Activated CD8-positive, alpha-beta memory T cell treated with anti-CD3 and anti-CD28 coated beads, Interleukin-2, amount 10 ng/mL, durations not matched to agents 7 days and 5 days (primary cell): Measurements from ENCODE around the gene IMPA2. TPM values are rescaled to one million over a fixed set of nuclear protein-coding genes. Genes with fewer than 3 reads are reported as not detected.
"Not testable (repeated sequence)": the region's sequence is repeated elsewhere in the genome, so short reads cannot be mapped to it uniquely, and the experiment has no call there.

Experiments used
- ATAC-seq: fragments of 150-1000 bp; cut with Tn5 transposase; one replicate; pipeline ENCODE4 v1.10.0; 2021; ENCODE audit warnings: moderate library complexity
- CTCF ChIA-PET: fragments of 350-600 bp; sonication (Branson Sonifier 250); formaldehyde crosslinking; loops from one replicate; lab custom pipeline; 2021; ENCODE audit warnings: antibody characterized with exemption; lab: Charles Lee
- DNase-seq: peaks from one replicate; pipeline ENCODE4 v3.0.0-alpha.2; 2020
- H3K27ac Mint-ChIP-seq: one replicate; pipeline ENCODE4 v1.8.0; 2021; ENCODE audit warnings: mild to moderate bottlenecking, mixed read lengths
- H3K27me3 Mint-ChIP-seq: one replicate; pipeline ENCODE4 v1.8.0; 2021; ENCODE audit warnings: mixed read lengths
- H3K36me3 Mint-ChIP-seq: one replicate; pipeline ENCODE4 v1.8.0; 2021; ENCODE audit warnings: mild to moderate bottlenecking, mixed read lengths
- H3K4me1 Mint-ChIP-seq: one replicate; pipeline ENCODE4 v1.8.0; 2021; ENCODE audit warnings: mixed read lengths
- H3K4me3 Mint-ChIP-seq: one replicate; pipeline ENCODE4 v1.8.0; 2021; ENCODE audit warnings: mild to moderate bottlenecking, moderate library complexity, mixed read lengths
- H3K9me3 Mint-ChIP-seq: one replicate; pipeline ENCODE4 v1.8.0; 2022; ENCODE audit warnings: low read depth, mixed read lengths
- total RNA-seq, 2 experiments: library from RNA; stranded (reverse); gene quantifications; one replicate each; pipeline ENCODE4 v1.2.3, GENCODE V29; 2021

IMPA2 gene
- total RNA-seq, 2 experiments from 2014 or later = 14.1 to 19.1 TPM

DNA sequence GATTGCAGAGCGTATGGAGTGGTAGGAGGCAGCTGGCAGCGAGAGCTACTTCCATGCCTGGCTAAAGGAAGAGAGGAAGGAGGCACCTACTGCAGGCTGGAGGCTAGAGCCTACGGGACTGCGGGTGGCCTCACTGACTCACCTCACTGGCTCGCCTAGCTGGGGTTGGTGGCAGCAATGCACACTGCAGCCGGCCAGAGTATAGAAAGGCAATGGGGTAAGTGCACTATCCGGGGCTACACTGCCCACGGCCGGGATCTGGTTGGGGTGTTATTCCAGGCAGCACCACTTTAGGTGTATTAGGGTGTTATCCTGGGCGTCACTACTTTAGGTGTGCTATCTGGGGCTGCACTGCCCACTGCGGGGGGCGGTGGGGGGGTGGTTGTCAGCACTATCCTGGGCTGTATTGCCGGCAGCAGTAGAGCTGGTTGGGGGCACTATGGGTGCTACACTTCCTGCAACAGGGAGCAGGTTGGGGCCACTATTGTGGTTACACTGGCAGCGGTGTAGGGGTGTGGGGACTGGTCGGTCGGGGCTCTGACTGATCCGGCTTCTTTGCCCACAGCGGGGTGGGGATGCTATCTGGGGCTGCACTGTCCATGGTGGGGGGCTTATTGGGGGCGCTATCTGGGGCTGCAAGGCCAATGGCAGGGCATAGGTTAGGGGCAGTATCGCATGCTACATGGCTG is 79.0 kb downstream of the IMPA2 start:
- DNase-seq (no peak), ATAC-seq (no peak)
- Mint-ChIP-seq H3K27me3 (peaks cover 4% of the 10 kb centered on the region), H3K9me3 (no peaks in the 10 kb centered on the region), H3K4me1 (no peaks in the 10 kb centered on the region), H3K4me3 (no peak overlapping the region), H3K27ac (no peak overlapping the region), H3K36me3 (no peaks in the 10 kb centered on the region)
- CTCF ChIA-PET = no interaction called here

DNA sequence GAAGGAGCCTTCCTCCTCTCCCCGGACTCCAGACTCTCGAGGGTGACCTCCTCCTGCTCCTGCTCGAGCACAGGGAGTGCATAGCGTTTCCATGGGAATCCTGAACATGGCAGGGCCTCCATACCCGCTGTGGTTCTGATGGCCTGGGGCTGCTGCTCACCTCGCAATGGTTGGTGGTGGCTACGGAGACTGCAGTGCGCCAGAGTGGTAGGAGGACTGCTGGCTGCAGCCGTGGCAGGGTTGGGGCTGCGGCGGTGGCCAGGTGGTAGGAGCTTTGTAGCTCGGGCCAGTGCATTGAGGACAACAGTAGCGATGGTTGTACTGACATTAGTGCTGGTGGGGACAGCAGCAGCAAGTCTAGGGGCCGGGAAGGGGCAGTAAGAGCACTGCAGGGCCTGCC is 80.4 kb downstream of the IMPA2 start:
- Mint-ChIP-seq H3K36me3 (no peaks in the 10 kb centered on the region), H3K4me1 (no peaks in the 10 kb centered on the region), H3K27ac (no peak overlapping the region), H3K27me3 (peaks cover 4% of the 10 kb centered on the region), H3K4me3 (no peak overlapping the region), H3K9me3 (no peaks in the 10 kb centered on the region)
- DNase-seq = peak; percentile 33
- ATAC-seq = no peak
- CTCF ChIA-PET = no interaction called here

DNA sequence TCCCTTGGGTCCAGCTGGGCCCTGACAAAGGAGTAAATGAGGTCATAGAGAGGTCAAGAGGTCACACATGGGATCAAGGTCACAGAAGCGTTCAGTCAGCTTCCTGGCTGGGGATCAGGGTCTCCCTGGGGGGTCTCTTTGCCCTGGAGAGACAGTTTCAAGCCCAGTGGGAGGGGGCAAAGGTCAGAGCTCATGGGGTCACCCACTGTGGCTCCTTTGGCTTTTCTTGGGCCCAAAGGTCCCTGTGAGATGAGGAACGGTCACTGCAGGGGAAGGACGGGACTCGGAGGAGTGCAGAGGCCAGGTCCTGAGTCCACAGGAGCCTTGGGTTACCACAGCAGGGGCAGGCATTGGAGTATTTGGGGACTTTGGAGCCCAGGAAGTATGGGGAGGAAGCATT is 81.7 kb downstream of the IMPA2 start:
- Mint-ChIP-seq H3K27ac (no peak overlapping the region), H3K9me3 (no peaks in the 10 kb centered on the region), H3K36me3 (no peaks in the 10 kb centered on the region), H3K4me1 (no peaks in the 10 kb centered on the region), H3K27me3 (peaks cover under 1% of the 10 kb centered on the region), H3K4me3 (no peak overlapping the region)
- no peak for DNase-seq
- CTCF ChIA-PET = no interaction called here
- ATAC-seq = no peak

DNA sequence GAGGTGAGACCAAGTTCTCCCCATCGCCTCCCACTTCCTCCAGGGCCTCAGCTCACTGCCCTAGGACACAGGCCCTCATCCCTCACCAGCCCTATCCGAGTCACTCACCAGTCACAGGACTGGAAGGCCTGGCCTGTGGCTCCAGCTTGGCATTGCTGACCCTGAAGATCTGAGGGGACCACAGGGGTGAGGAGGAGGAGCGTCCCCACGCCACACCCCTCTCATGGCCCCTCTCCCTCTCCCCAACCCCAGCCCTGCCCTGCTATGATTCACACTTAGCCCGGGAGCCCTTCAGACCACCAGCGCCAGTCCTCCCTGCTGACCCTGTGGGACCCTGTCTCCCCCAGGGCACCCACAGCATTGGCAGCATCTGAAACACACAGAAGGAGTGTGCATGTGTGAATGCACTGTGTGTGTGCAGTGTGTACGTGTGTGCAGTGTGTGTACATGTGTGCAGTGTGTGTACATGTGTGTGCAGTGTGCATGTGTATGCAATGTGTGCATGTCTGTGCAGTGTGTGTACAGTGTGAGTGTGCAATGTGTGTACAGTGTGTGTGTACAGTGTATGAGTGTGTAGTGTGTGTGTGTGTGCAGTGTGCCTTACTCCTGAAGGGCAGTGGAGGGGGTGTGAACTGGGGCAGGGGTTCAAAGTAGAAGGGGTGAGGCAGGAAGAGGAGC is 82.9 kb downstream of the IMPA2 start:
- no peak for DNase-seq
- H3K36me3 Mint-ChIP-seq = no peaks in the 10 kb centered on the region
- CTCF ChIA-PET = no interaction called here
- no peaks in the 10 kb centered on the region for H3K4me1 Mint-ChIP-seq
- no peaks in the 10 kb centered on the region for H3K9me3 Mint-ChIP-seq
- no peak for ATAC-seq
- H3K27me3 Mint-ChIP-seq = peaks cover 7% of the 10 kb centered on the region
- no peak overlapping the region for H3K27ac Mint-ChIP-seq
- H3K4me3 Mint-ChIP-seq = no peak overlapping the region

DNA sequence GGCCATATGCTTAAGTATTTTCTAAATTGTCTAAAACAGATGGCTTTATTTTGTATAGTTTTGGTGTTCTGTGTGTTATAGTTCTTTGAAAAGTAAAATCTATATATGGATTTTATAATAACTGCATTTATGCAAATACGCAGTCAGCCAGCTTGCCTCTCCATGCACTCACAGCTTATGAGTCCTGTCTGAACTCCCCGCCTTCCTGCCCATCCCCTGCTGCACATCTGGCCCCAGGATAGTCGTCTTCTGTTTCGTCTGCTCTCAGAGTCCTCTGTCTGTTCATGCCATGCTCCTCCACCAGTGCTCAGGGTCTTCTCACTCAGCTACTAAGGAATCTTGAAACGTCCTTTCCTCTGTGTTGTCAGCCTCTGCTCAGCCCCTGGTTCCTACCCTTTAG is 84.1 kb downstream of the IMPA2 start:
- CTCF ChIA-PET = no interaction called here
- H3K4me1 Mint-ChIP-seq = no peaks in the 10 kb centered on the region
- no peak for DNase-seq
- no peak overlapping the region for H3K27ac Mint-ChIP-seq
- H3K36me3 Mint-ChIP-seq = no peaks in the 10 kb centered on the region
- H3K9me3 Mint-ChIP-seq = no peaks in the 10 kb centered on the region
- no peak overlapping the region for H3K4me3 Mint-ChIP-seq
- H3K27me3 Mint-ChIP-seq = peaks cover 10% of the 10 kb centered on the region
- ATAC-seq = no peak

DNA sequence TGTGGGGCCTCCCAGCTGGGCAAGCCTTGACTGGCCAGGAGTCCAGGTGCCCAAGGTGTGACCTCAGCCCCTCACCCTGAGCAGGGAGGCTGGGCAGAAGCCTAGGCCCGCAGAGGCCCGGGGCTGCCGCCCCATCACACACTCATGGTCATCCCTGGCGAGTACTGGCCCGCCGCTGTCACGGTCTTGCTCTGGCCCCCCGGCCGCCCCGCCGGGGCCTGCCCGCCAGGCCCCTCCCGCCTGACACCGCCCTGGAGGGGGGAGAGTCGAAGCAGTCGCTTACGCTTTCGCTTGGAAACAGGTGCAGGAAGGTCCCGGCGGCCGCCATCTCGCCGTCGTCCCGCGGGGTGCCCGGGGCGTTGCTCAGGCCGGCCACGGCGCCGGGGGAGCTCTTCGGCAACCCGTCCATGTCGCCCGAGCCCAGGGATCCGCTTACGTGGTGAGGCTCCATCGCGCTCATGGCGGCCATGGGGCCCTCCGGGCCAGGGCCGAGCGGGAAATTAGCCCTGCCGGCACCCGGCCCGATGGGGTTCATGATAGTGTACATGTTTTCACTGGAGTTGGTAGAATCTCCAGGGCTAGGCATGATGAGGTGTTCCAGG is 85.7 kb downstream of the IMPA2 start:
- Mint-ChIP-seq H3K27me3 (peaks cover 14% of the 10 kb centered on the region), H3K4me3 (no peak overlapping the region), H3K9me3 (no peaks in the 10 kb centered on the region), H3K36me3 (no peaks in the 10 kb centered on the region), H3K4me1 (no peaks in the 10 kb centered on the region), H3K27ac (no peak overlapping the region)
- CTCF ChIA-PET = no interaction called here
- no peak for DNase-seq
- ATAC-seq = no peak

DNA sequence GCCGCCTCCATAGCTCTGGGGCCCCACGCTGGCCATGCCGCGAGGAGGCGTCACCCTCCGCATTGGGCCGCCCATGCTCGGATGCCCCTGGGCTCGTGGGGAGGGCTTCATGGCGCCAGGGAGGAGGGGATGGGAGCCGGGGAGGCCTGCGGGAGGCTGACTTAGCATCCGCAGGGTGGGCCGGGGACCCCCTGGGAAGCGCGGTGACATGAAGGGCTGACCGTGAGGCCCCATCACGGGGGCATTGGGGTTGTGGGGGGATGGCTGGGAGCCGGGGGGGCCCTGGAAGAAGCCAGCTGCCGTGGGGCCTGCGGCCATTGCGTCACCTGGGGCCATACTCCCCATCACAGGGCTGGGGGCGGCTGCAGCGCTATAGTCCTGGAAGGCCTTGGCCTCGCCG is 86.4 kb downstream of the IMPA2 start:
- Mint-ChIP-seq H3K27me3 (peaks cover 16% of the 10 kb centered on the region), H3K9me3 (no peaks in the 10 kb centered on the region), H3K4me1 (no peaks in the 10 kb centered on the region), H3K36me3 (no peaks in the 10 kb centered on the region), H3K27ac (no peak overlapping the region), H3K4me3 (no peak overlapping the region)
- ATAC-seq = no peak
- CTCF ChIA-PET = no interaction called here
- no peak for DNase-seq

DNA sequence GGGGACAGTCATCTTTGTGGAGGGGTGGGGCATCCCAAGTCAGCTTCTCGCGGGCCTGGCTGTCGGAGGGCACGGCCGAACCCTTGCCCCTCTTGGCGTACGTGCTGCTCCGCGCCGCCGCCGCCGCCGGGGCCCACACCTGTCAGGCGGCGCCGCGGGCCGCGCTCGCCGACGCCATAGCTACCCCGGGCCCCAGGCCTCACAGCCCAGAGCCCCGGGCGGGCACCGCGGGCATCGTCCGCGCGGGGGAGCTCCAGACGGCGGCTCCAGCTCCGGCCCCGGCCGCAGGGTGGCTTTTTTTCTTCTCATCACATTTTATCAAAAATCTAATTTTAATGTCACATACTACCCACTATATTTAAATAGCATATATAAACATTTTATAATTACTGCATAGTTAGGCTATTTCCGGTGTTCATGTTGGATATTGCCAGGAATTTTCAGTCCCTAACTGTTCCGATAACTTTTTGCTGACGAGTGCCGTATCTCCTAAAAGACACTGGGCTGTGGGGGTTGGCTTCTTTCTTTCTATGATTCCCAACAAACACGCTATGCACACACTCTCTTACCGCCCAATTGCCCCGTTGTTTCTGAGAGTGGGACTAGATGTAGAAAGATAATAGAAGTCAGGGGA is 87.1 kb downstream of the IMPA2 start:
- ATAC-seq, CTCF ChIA-PET, H3K27ac Mint-ChIP-seq, H3K36me3 Mint-ChIP-seq, H3K9me3 Mint-ChIP-seq, DNase-seq, H3K4me1 Mint-ChIP-seq, H3K4me3 Mint-ChIP-seq: not testable (repeated sequence)
- peaks cover 19% of the 10 kb centered on the region for H3K27me3 Mint-ChIP-seq

DNA sequence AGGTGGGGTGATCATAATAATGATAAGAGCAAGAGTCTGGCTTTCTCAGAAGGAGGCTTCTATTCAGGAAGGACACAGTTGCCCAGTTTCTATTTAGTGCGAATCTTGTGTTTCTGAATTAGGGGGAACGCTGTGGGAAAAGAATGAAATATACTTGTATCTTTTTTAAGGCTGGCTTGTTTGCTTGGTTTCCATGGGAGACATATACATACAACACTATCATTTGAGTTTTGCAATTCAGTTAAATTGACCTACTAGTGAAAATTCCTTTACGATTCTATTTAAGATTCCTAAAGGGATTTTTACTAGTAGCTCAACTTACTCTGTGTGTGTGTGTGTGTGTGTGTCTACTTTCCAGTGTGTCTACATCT is 87.6 kb downstream of the IMPA2 start:
- DNase-seq = no peak
- H3K4me3 Mint-ChIP-seq = no peak overlapping the region
- H3K36me3 Mint-ChIP-seq = no peaks in the 10 kb centered on the region
- ATAC-seq = no peak
- H3K9me3 Mint-ChIP-seq = no peaks in the 10 kb centered on the region
- H3K27ac Mint-ChIP-seq = no peak overlapping the region
- no peaks in the 10 kb centered on the region for H3K4me1 Mint-ChIP-seq
- H3K27me3 Mint-ChIP-seq = peaks cover 23% of the 10 kb centered on the region
- CTCF ChIA-PET = no interaction called here

DNA sequence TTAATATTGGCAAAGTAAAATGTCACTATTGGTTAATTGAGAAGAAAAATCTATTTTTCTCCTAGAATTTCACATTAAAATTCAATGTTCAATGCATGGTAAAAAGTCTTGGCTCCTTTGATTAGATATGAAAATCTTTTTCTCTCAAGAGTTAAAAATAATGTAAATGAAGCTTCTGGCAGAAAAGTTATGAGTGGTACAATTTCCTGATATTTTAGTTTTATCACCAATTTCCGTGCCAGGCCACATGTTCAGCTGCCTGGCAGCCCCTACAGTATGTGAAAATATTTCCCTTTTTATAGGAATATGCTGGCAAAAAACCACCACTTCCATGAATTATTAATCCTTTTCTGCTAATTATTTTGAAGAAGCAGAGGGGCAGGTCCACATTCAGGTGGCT is 89.8 kb downstream of the IMPA2 start:
- H3K9me3 Mint-ChIP-seq, DNase-seq, H3K27ac Mint-ChIP-seq, ATAC-seq, H3K4me3 Mint-ChIP-seq, H3K36me3 Mint-ChIP-seq, CTCF ChIA-PET, H3K4me1 Mint-ChIP-seq: not testable (repeated sequence)
- peaks cover 41% of the 10 kb centered on the region for H3K27me3 Mint-ChIP-seq

- H3K4me3 Mint-ChIP-seq = no peak overlapping the region
- H3K27me3 Mint-ChIP-seq = peaks cover 52% of the 10 kb centered on the region
- CTCF ChIA-PET = no interaction called here
- no peaks in the 10 kb centered on the region for H3K9me3 Mint-ChIP-seq
- no peak for DNase-seq
- H3K36me3 Mint-ChIP-seq = no peaks in the 10 kb centered on the region
- H3K4me1 Mint-ChIP-seq = no peaks in the 10 kb centered on the region
- no peak for ATAC-seq
- H3K27ac Mint-ChIP-seq = no peak overlapping the region
These were observed 91.7 kb downstream of the IMPA2 start for GRCh38 chr18:12072996-12073395.

GRCh38 chr18:12074736-12075135 is 93.4 kb downstream of the IMPA2 start:
- Mint-ChIP-seq H3K27me3 (peaks cover 50% of the 10 kb centered on the region), H3K27ac (no peak overlapping the region), H3K4me3 (no peak overlapping the region), H3K9me3 (no peaks in the 10 kb centered on the region), H3K4me1 (no peaks in the 10 kb centered on the region), H3K36me3 (no peaks in the 10 kb centered on the region)
- CTCF ChIA-PET = no interaction called here
- DNase-seq = no peak
- no peak for ATAC-seq

DNA sequence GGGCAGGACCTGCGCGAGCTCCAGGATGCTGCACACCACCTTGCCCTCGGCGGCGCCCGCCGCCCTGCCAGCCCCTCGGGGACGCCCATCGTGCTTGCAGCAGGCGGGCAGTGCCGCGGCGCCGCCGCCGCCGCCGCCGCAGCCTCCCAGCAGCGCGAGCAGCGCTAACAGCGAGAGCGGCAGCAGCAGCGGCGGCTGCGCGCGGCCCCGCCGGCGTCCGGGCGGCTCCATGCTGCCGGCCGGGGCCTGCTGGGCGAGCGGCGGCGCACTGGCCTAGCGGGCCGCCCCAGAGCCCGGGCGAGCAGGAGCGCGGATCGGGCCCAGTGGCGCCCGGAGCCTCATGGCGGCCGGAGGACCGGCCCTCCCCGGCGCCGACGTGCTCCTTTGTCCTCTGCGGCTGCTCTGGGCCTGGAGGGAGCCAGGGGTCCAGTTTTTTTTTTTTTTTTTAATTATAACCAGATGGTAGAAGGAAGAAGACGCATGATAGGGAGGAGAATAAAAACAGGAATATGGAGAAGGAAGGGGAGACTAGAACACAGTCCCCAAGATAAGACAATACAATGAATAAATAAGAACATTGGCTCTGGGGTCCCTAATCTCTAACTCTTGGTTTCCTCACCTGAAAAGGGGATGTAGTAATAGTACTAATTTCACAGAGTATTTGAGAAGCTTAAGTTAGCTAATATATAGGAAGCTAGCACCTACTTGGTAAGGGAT is 95.3 kb downstream of the IMPA2 start:
- peak; percentile 60 for ATAC-seq
- DNase-seq = no peak
- CTCF ChIA-PET = interaction anchor here (1.5 kb wide), 1 partner anchor 160 kb away, joined by 3 read pairs; no protein-coding TSS in a partner anchor
- H3K27me3 Mint-ChIP-seq = peaks cover 55% of the 10 kb centered on the region
- H3K27ac Mint-ChIP-seq = no peak overlapping the region
- H3K9me3 Mint-ChIP-seq = no peaks in the 10 kb centered on the region
- H3K4me3 Mint-ChIP-seq = no peak overlapping the region
- H3K36me3 Mint-ChIP-seq = no peaks in the 10 kb centered on the region
- H3K4me1 Mint-ChIP-seq = no peaks in the 10 kb centered on the region
